Stimulated activated CD8-positive, alpha-beta memory T cell treated with anti-CD3 and anti-CD28 coated beads, Interleukin-4, amount 100 ng/mL, for 1 hour (primary cell): ENCODE measurements around the gene RWDD3.

Source experiments
- DNase-seq, 2 donors: peaks; one replicate each; pipeline ENCODE4 v3.0.0-alpha.2; 2020; ENCODE audit warnings: low read depth in 2 of 2, low spot score in 1 of 2

RWDD3 gene

GRCh38 chr1:95281781-95282517 is 47.9 kb downstream of the RWDD3 start:
- no peak for DNase-seq

- no peak for DNase-seq
Measured at GRCh38 chr1:95282518-95282895, 48.5 kb downstream of the RWDD3 start.

GRCh38 chr1:95284420-95284819 is 50.4 kb downstream of the RWDD3 start:
- DNase-seq = no peak

- DNase-seq = no peak
Measured at GRCh38 chr1:95286479-95286878, 52.5 kb downstream of the RWDD3 start.

- DNase-seq = no peak
Measured at GRCh38 chr1:95287081-95287480, 53.1 kb downstream of the RWDD3 start.

GRCh38 chr1:95287825-95288224 is 53.8 kb downstream of the RWDD3 start:
- DNase-seq = no peak
